Measurements from ENCODE around the gene CDK17. TPM values are rescaled to one million over a fixed set of nuclear protein-coding genes. Genes with fewer than 3 reads are reported as not detected.

Gene CDK17
- total and polyA plus RNA-seq, 2 of the 8 experiments (the other 6 are each of a cell fraction or from before 2014, with no cell fraction given): 5.8 to 20.0 TPM

DNA sequence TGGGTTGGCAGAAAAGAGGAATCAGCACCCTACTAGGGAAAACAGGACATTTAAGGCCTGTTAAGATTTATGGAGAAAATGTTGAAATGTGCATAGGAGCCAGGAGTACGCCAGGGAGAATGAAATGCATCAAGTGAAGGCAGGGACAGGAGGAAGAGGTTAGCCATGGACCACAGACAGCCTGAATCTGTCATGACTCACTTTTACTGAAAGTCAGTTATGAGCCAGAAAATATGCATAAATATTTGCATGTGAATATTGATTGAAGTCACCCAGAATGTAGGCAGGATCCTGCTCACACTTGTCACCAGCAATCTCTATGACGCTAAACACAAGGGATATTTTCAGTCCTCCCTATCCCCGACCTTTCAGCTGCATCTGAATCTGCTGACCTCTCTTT lies 25.1 kb upstream of the CDK17 start:
- H2BK120ac ChIP-seq (replicated peaks; ENCODE audit: low read depth, low read length): no peak overlapping the region
- DNase-seq (ENCODE audit: low read depth in 1 of 2, low spot score in 2 of 2): no peak
- peaks cover 0 to 4% (median 0%) of the 10 kb centered on the region in 4 experiments; a peak in 3 of 7 replicates for H3K4me1 ChIP-seq (replicated peaks in 1 of 4; ENCODE audit: control insufficient read depth in 3 of 4, insufficient read depth in 4 of 4, low read length in 3 of 4)
- H3K4me2 ChIP-seq (ENCODE audit: insufficient read depth in 1 of 2, low read depth in 2 of 2, low read length in 2 of 2): no peak overlapping the region
- H3K27me3 ChIP-seq (replicated peaks in 1 of 4; ENCODE audit: control insufficient read depth in 3 of 4, extremely low read depth in 1 of 4, insufficient read depth in 3 of 4, low read length in 3 of 4): no peaks in the 10 kb centered on the region
- no peak overlapping the region for H3K18ac ChIP-seq (ENCODE audit: extremely low read depth, low read length)
- no peak overlapping the region for H4K5ac ChIP-seq (ENCODE audit: insufficient read length, low read depth, low read length)
- no peaks in the 10 kb centered on the region for H4K20me1 ChIP-seq (replicated peaks in 1 of 2; ENCODE audit: control insufficient read depth in 1 of 2, insufficient read depth in 2 of 2, low read length in 2 of 2)
- CTCF ChIA-PET (ENCODE audit: partially characterized antibody): interaction anchor here (0.7 to 1.4 kb wide), 3 partner anchors 24 to 210 kb away, joined by 3 to 5 read pairs (median 3); no protein-coding TSS in a partner anchor
- H3K9me3 ChIP-seq (ENCODE audit: insufficient read depth in 2 of 2, low read depth in 1 of 2, low read length in 1 of 2): no peaks in the 10 kb centered on the region
- H3K14ac ChIP-seq (ENCODE audit: insufficient read length): no peak overlapping the region
- no peak overlapping the region for H2BK12ac ChIP-seq (ENCODE audit: low read depth, low read length)
- H3K36me3 ChIP-seq (ENCODE audit: control insufficient read depth in 2 of 4, insufficient read depth in 4 of 4, low read length in 3 of 4): no peaks in the 10 kb centered on the region
- no peaks in the 10 kb centered on the region for H3K79me1 ChIP-seq (ENCODE audit: low read depth, low read length)
- no peak overlapping the region for H2BK20ac ChIP-seq (ENCODE audit: low read length)
- no peak overlapping the region for H3K4me3 ChIP-seq (ENCODE audit: extremely low read depth in 1 of 4, insufficient read depth in 2 of 4, low read depth in 3 of 4, low read length in 4 of 4)
- no peak overlapping the region for H3K27ac ChIP-seq (ENCODE audit: low read depth, low read length)
- H4K91ac ChIP-seq (replicated peaks; ENCODE audit: insufficient read length, low read length): no peak overlapping the region
- H3K23ac ChIP-seq (ENCODE audit: insufficient read length): no peak overlapping the region
- no peak for FAIRE-seq
- H2AFZ ChIP-seq (ENCODE audit: low read length): no peak overlapping the region
- WGBS, 2 experiments (ENCODE audit: extremely low coverage in 1 of 2, insufficient coverage in 1 of 2, insufficient read length in 1 of 2, insufficient replicate concordance in 2 of 2, low coverage in 1 of 2, low lambda C conversion rate in 2 of 2, missing lambda C conversion rate in 1 of 2): 90% methylated on average over 3 of the region's 3 CpGs; no CpG with 5 or more reads in 1 of the 2 experiments
- no peak overlapping the region for H2AK5ac ChIP-seq (ENCODE audit: low read depth, low read length)
- H3K4ac ChIP-seq (replicated peaks; ENCODE audit: insufficient read length, low read depth, low read length): no peak overlapping the region
- H2BK5ac ChIP-seq (ENCODE audit: low read depth, low read length): no peak overlapping the region
- H3K79me2 ChIP-seq (ENCODE audit: control insufficient read depth in 1 of 2, insufficient read depth in 2 of 2, low read length in 2 of 2): no peaks in the 10 kb centered on the region
- no peaks in the 10 kb centered on the region for H3K23me2 ChIP-seq (ENCODE audit: low read depth, low read length)
- H2BK15ac ChIP-seq (ENCODE audit: low read length): no peak overlapping the region
- POLR2A ChIA-PET (ENCODE audit: partially characterized antibody): interaction anchor here (1.5 kb wide), 1 partner anchor 13 kb away, joined by 4 read pairs; no protein-coding TSS in a partner anchor
- no peak overlapping the region for H3K56ac ChIP-seq (replicated peaks; ENCODE audit: insufficient read length, low read depth, low read length)
- no peak overlapping the region for H4K8ac ChIP-seq (ENCODE audit: extremely low read depth, insufficient read depth, low read length)
- H3K9ac ChIP-seq (replicated peaks in 1 of 4; ENCODE audit: extremely low read depth in 1 of 4, low read depth in 3 of 4, low read length in 3 of 4): no peak overlapping the region
- TF ChIP-seq ASH2L (IDR thresholded peaks at IDR 0.05; ENCODE audit: low read length) (no peak), CTBP2 (IDR thresholded peaks at IDR 0.05; ENCODE audit: borderline replicate concordance, insufficient read depth, insufficient read length, low read length) (no peak), HDAC6 (IDR thresholded peaks at IDR 0.05; ENCODE audit: low read depth, low read length) (no peak), RAD21 (IDR thresholded peaks at IDR 0.05 in 1 of 2, conservative IDR thresholded peaks at IDR 0.05 in 1 of 2; ENCODE audit: low read depth in 2 of 2, low read length in 2 of 2) (no peak), CBX5 (IDR thresholded peaks at IDR 0.05; ENCODE audit: low read depth, low read length) (no peak), GTF2F1 (IDR thresholded peaks at IDR 0.05; ENCODE audit: borderline replicate concordance, low read depth, low read length) (no peak), EGR1 (IDR thresholded peaks at IDR 0.05; ENCODE audit: borderline replicate concordance, low read depth, low read length) (no peak), NANOG (IDR thresholded peaks at IDR 0.05; ENCODE audit: insufficient read depth, low read depth, low read length, poor library complexity, severe bottlenecking) (no peak), JUND (IDR thresholded peaks at IDR 0.05; ENCODE audit: low read length) (no peak)
- TF ChIP-seq, protein P1, sequence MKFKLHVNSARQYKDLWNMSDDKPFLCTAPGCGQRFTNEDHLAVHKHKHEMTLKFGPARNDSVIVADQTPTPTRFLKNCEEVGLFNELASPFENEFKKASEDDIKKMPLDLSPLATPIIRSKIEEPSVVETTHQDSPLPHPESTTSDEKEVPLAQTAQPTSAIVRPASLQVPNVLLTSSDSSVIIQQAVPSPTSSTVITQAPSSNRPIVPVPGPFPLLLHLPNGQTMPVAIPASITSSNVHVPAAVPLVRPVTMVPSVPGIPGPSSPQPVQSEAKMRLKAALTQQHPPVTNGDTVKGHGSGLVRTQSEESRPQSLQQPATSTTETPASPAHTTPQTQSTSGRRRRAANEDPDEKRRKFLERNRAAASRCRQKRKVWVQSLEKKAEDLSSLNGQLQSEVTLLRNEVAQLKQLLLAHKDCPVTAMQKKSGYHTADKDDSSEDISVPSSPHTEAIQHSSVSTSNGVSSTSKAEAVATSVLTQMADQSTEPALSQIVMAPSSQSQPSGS (IDR thresholded peaks at IDR 0.05; ENCODE audit: low read length): no peak
